Smooth muscle cell (in vitro differentiated cells): ENCODE data around the gene CDH11. TPM values are rescaled to one million over a fixed set of nuclear protein-coding genes. Genes with fewer than 3 reads are reported as not detected.
A peak's percentile ranks its signal among the peaks of the same experiment; 100 is the strongest.

Experiments
- DNase-seq: peaks from one replicate; lab custom pipeline; 2025; ENCODE audit not compliant: unreplicated experiment; lab: John Stamatoyannopoulos, UW
- H2AFZ ChIP-seq: fragments of 200-600 bp; sonication (generic); 2 replicates; pipeline ENCODE4 v1.6.0; 2016; ENCODE audit warnings: antibody characterized with exemption, low read depth, mild to moderate bottlenecking
- H3F3A ChIP-seq: fragments of 200-600 bp; sonication (generic); 2 replicates; pipeline ENCODE4 v1.6.0; 2017; ENCODE audit warnings: antibody characterized with exemption, low read depth
- H3K27ac ChIP-seq: fragments of 200-600 bp; sonication (generic); 2 replicates; pipeline ENCODE4 v1.5.1; 2016; ENCODE audit warnings: low read depth, mild to moderate bottlenecking
- H3K27me3 ChIP-seq: fragments of 200-600 bp; sonication (generic); 2 replicates; pipeline ENCODE4 v1.6.1; 2016; ENCODE audit warnings: low read depth, mild to moderate bottlenecking
- H3K36me3 ChIP-seq: fragments of 200-600 bp; sonication (generic); 2 replicates; pipeline ENCODE4 v1.5.1; 2016; ENCODE audit warnings: low read depth
- H3K4me1 ChIP-seq: fragments of 200-600 bp; sonication (generic); 2 replicates; pipeline ENCODE4 v1.5.1; 2016; ENCODE audit warnings: low read depth
- H3K4me2 ChIP-seq: fragments of 200-600 bp; sonication (generic); 2 replicates; pipeline ENCODE4 v1.6.0; 2016; ENCODE audit warnings: mild to moderate bottlenecking
- H3K4me3 ChIP-seq: fragments of 200-600 bp; sonication (generic); 2 replicates; pipeline ENCODE4 v1.5.1; 2016; ENCODE audit warnings: mild to moderate bottlenecking
- H3K79me2 ChIP-seq: fragments of 200-600 bp; sonication (generic); 2 replicates; pipeline ENCODE4 v1.6.0; 2016; ENCODE audit warnings: low read depth, mild to moderate bottlenecking
- H3K9ac ChIP-seq: fragments of 200-600 bp; sonication (generic); 2 replicates; pipeline ENCODE4 v1.6.0; 2016; ENCODE audit warnings: low read depth
- H3K9me3 ChIP-seq: fragments of 200-600 bp; sonication (generic); replicated peaks from 2 replicates; pipeline ENCODE4 v1.5.1; 2016; ENCODE audit warnings: low read depth
- H4K20me1 ChIP-seq: fragments of 200-600 bp; sonication (generic); 2 replicates; pipeline ENCODE4 v1.6.0; 2016; ENCODE audit warnings: low read depth
- WGBS: methylation state at CpG from one replicate; pipeline ENCODE4 v1.1.7; 2016; ENCODE audit warnings: low lambda C conversion rate; 5-methylcytosine and 5-hydroxymethylcytosine counted together
- polyA plus RNA-seq: library from polyadenylated mRNA; unstranded; fragments of >200 nt; fragmentation: Nextera tagmentation; extraction: Ambion mirVana; gene quantifications from 2 replicates; pipeline ENCODE4 v1.2.1, GENCODE V29; 2016
- total RNA-seq: library from RNA; depleted of rRNA; stranded (reverse); fragments of >200 nt; gene quantifications from 2 replicates; pipeline ENCODE4 v1.2.3, GENCODE V29; 2014
- TF ChIP-seq, protein P1 (sequence below): fragments of 200-600 bp; sonication (generic); IDR thresholded peaks from 2 replicates; pipeline ENCODE4 v1.5.1; 2017; ENCODE audit warnings: borderline replicate concordance, mild to moderate bottlenecking, antibody characterized with exemption; ENCODE audit not compliant: insufficient read depth, poor library complexity, severe bottlenecking

CDH11 gene
- total and polyA plus RNA-seq, 2 experiments from 2014 or later = 1,034 to 1,251 TPM

GRCh38 chr16:65148804-65149203 is 26.9 kb upstream of the CDH11 start:
- H3K9ac ChIP-seq = no peak overlapping the region
- H2AFZ ChIP-seq = no peak overlapping the region
- no peaks in the 10 kb centered on the region for H3F3A ChIP-seq
- no peaks in the 10 kb centered on the region for H3K27me3 ChIP-seq
- no peak for DNase-seq
- TF ChIP-seq, protein P1, sequence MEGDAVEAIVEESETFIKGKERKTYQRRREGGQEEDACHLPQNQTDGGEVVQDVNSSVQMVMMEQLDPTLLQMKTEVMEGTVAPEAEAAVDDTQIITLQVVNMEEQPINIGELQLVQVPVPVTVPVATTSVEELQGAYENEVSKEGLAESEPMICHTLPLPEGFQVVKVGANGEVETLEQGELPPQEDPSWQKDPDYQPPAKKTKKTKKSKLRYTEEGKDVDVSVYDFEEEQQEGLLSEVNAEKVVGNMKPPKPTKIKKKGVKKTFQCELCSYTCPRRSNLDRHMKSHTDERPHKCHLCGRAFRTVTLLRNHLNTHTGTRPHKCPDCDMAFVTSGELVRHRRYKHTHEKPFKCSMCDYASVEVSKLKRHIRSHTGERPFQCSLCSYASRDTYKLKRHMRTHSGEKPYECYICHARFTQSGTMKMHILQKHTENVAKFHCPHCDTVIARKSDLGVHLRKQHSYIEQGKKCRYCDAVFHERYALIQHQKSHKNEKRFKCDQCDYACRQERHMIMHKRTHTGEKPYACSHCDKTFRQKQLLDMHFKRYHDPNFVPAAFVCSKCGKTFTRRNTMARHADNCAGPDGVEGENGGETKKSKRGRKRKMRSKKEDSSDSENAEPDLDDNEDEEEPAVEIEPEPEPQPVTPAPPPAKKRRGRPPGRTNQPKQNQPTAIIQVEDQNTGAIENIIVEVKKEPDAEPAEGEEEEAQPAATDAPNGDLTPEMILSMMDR = no peak
- no peak overlapping the region for H3K4me2 ChIP-seq
- H3K4me1 ChIP-seq = peaks cover 8% of the 10 kb centered on the region
- no peaks in the 10 kb centered on the region for H4K20me1 ChIP-seq
- H3K9me3 ChIP-seq = no peaks in the 10 kb centered on the region
- no peak overlapping the region for H3K27ac ChIP-seq
- H3K4me3 ChIP-seq = no peak overlapping the region
- no peaks in the 10 kb centered on the region for H3K79me2 ChIP-seq
- H3K36me3 ChIP-seq = no peaks in the 10 kb centered on the region

- Histone ChIP-seq H3F3A (no peaks in the 10 kb centered on the region), H3K9ac (no peak overlapping the region), H3K4me1 (no peaks in the 10 kb centered on the region), H4K20me1 (no peaks in the 10 kb centered on the region), H3K9me3 (no peaks in the 10 kb centered on the region), H3K4me3 (no peak overlapping the region), H3K79me2 (no peaks in the 10 kb centered on the region), H3K4me2 (no peak overlapping the region), H3K36me3 (no peaks in the 10 kb centered on the region), H3K27ac (no peak overlapping the region), H3K27me3 (no peaks in the 10 kb centered on the region), H2AFZ (no peak overlapping the region)
- TF ChIP-seq, protein P1 = no peak
- DNase-seq = no peak
- 90% methylated on average over 3 of the region's 3 CpGs for WGBS
Observed at GRCh38 chr16:65142276-65142675, 20.4 kb upstream of the CDH11 start.

- Histone ChIP-seq H3K4me1 (no peaks in the 10 kb centered on the region), H3K9me3 (no peaks in the 10 kb centered on the region), H3K27me3 (no peaks in the 10 kb centered on the region), H3F3A (no peaks in the 10 kb centered on the region), H4K20me1 (no peaks in the 10 kb centered on the region), H2AFZ (no peak overlapping the region), H3K79me2 (no peaks in the 10 kb centered on the region), H3K36me3 (no peaks in the 10 kb centered on the region), H3K9ac (no peak overlapping the region), H3K4me2 (no peak overlapping the region), H3K4me3 (no peak overlapping the region), H3K27ac (no peak overlapping the region)
- DNase-seq = no peak
- TF ChIP-seq, protein P1 = no peak
- WGBS = 79% methylated on average over 2 of the region's 2 CpGs
Observed at GRCh38 chr16:65136681-65137080, 14.8 kb upstream of the CDH11 start.

GRCh38 chr16:65126845-65127624 is 5.2 kb upstream of the CDH11 start:
- Histone ChIP-seq H3K4me3 (no peak overlapping the region), H3K9ac (no peak overlapping the region), H3F3A (peaks cover 27% of the 10 kb centered on the region), H3K9me3 (no peaks in the 10 kb centered on the region), H2AFZ (no peak overlapping the region), H3K36me3 (no peaks in the 10 kb centered on the region), H3K4me2 (no peak overlapping the region), H4K20me1 (no peaks in the 10 kb centered on the region), H3K79me2 (peaks cover 49% of the 10 kb centered on the region), H3K27ac (peak overlapping the region; percentile 94), H3K4me1 (peaks cover 7% of the 10 kb centered on the region), H3K27me3 (no peaks in the 10 kb centered on the region)
- WGBS = 80% methylated on average over 6 of the region's 6 CpGs
- DNase-seq = no peak
- TF ChIP-seq, protein P1 = peak; percentile 36
